Measurements from ENCODE around the gene KIAA1549.

KIAA1549 gene

GRCh38 chr7:138872576-138872975 is 108.6 kb downstream of the KIAA1549 start:
- Histone ChIP-seq H3K9me3 (ENCODE audit: control insufficient read depth, insufficient read depth, low read depth, low read length) (no peaks in the 10 kb centered on the region), H3K4me3 (ENCODE audit: low read depth, low read length) (no peak overlapping the region), H3K27ac (ENCODE audit: extremely low read depth, low read depth, low read length) (no peak overlapping the region), H3K4me1 (ENCODE audit: control insufficient read depth, insufficient read depth, low read length) (no peaks in the 10 kb centered on the region), H3K36me3 (ENCODE audit: control insufficient read depth in 2 of 2, insufficient read depth in 1 of 2, low read length in 2 of 2) (peaks cover 0 to 31% of the 10 kb centered on the region in 2 experiments; a peak in 2 of 3 replicates)
- ChIA-PET CTCF (interaction anchor here (0.7 kb wide), 1 partner anchor 186 kb away, joined by 3 read pairs; no protein-coding TSS in a partner anchor), POLR2A (no interaction called here)
- no peak for TF ChIP-seq ZXDB (tag by site-specific recombination; IDR thresholded peaks at IDR 0.05)
- TF ChIP-seq BCL11B (tag by site-specific recombination; IDR thresholded peaks at IDR 0.05; ENCODE audit: low read depth), result no peak
- peak; percentile 75 for TF ChIP-seq KLF1 (tag by site-specific recombination; IDR thresholded peaks at IDR 0.05)
- no peak for TF ChIP-seq SP3 (tag by site-specific recombination; IDR thresholded peaks at IDR 0.05)

- ChIA-PET POLR2A (no interaction called here), CTCF (interaction anchor here (0.6 to 1.0 kb wide), 2 partner anchors 168 to 710 kb away, joined by 3 to 5 read pairs; no protein-coding TSS in a partner anchor)
- H3K4me1 ChIP-seq (ENCODE audit: control insufficient read depth, insufficient read depth, low read length), result no peaks in the 10 kb centered on the region
- peak; percentile 69 for TF ChIP-seq SCRT2 (tag by site-specific recombination; IDR thresholded peaks at IDR 0.05)
- no peak for TF ChIP-seq ZBTB17 (tag by site-specific recombination; IDR thresholded peaks at IDR 0.05)
- H3K27ac ChIP-seq (ENCODE audit: extremely low read depth, low read depth, low read length), result no peak overlapping the region
- peaks cover 4 to 31% of the 10 kb centered on the region in 2 experiments; a peak in 2 of 3 replicates for H3K36me3 ChIP-seq (ENCODE audit: control insufficient read depth in 2 of 2, insufficient read depth in 1 of 2, low read length in 2 of 2)
- no peaks in the 10 kb centered on the region for H3K9me3 ChIP-seq (ENCODE audit: control insufficient read depth, insufficient read depth, low read depth, low read length)
- H3K4me3 ChIP-seq (ENCODE audit: low read depth, low read length), result no peak overlapping the region
Measured at GRCh38 chr7:138871814-138872090, 109.4 kb downstream of the KIAA1549 start.

- ChIA-PET CTCF (interaction anchor here (0.6 to 1.0 kb wide), 3 partner anchors 198 to 710 kb away, joined by 3 to 4 read pairs (median 4); no protein-coding TSS in a partner anchor), POLR2A (no interaction called here)
- no peaks in the 10 kb centered on the region for H3K4me1 ChIP-seq (ENCODE audit: control insufficient read depth, insufficient read depth, low read length)
- peaks cover 4 to 32% of the 10 kb centered on the region in 2 experiments; a peak in 2 of 3 replicates for H3K36me3 ChIP-seq (ENCODE audit: control insufficient read depth in 2 of 2, insufficient read depth in 1 of 2, low read length in 2 of 2)
- no peak overlapping the region for H3K4me3 ChIP-seq (ENCODE audit: low read depth, low read length)
- TF ChIP-seq ZNF521 (tag by site-specific recombination; IDR thresholded peaks at IDR 0.05), result no peak
- TF ChIP-seq KLF10 (tag by site-specific recombination; IDR thresholded peaks at IDR 0.05), result no peak
- TF ChIP-seq ZNF184 (tag by site-specific recombination; IDR thresholded peaks at IDR 0.05), result no peak
- no peak for TF ChIP-seq ZNF707 (tag by site-specific recombination; IDR thresholded peaks at IDR 0.05)
- TF ChIP-seq ZSCAN18 (tag by site-specific recombination; IDR thresholded peaks at IDR 0.05), result no peak
- TF ChIP-seq ZNF155 (tag by site-specific recombination; IDR thresholded peaks at IDR 0.05), result no peak
- no peak for TF ChIP-seq ZNF148 (tag by site-specific recombination; IDR thresholded peaks at IDR 0.05; ENCODE audit: borderline replicate concordance)
- no peak for TF ChIP-seq AEBP2 (tag by site-specific recombination; IDR thresholded peaks at IDR 0.05; ENCODE audit: borderline replicate concordance)
- no peak overlapping the region for H3K27ac ChIP-seq (ENCODE audit: extremely low read depth, low read depth, low read length)
- no peaks in the 10 kb centered on the region for H3K9me3 ChIP-seq (ENCODE audit: control insufficient read depth, insufficient read depth, low read depth, low read length)
Measured at GRCh38 chr7:138871065-138871813, 110.0 kb downstream of the KIAA1549 start.
